Bone marrow (tissue), 2 donors: Measurements from ENCODE around the gene COL6A3.
"Not testable (repeated sequence)": the region's sequence is repeated elsewhere in the genome, so short reads cannot be mapped to it uniquely, and the experiment has no call there.

Source experiments
- DNase-seq, 2 donors: peaks; one replicate each; lab custom pipeline; 2025; lab: John Stamatoyannopoulos, UW

Gene COL6A3

GRCh38 chr2:237383991-237384671, 29.8 kb downstream of the COL6A3 start:
- no peak for DNase-seq

- DNase-seq: no peak
Measured at GRCh38 chr2:237380768-237381167, 33.2 kb downstream of the COL6A3 start.

- no peak for DNase-seq
Measured at GRCh38 chr2:237379636-237380035, 34.3 kb downstream of the COL6A3 start.

- DNase-seq: no peak
Measured at GRCh38 chr2:237378650-237379049, 35.3 kb downstream of the COL6A3 start.

- no peak for DNase-seq
Measured at GRCh38 chr2:237374284-237375060, 39.5 kb downstream of the COL6A3 start.

- DNase-seq: no peak
Measured at GRCh38 chr2:237371856-237372255, 42.1 kb downstream of the COL6A3 start.

GRCh38 chr2:237365671-237366070, 48.3 kb downstream of the COL6A3 start:
- DNase-seq: no peak

- DNase-seq: no peak
Measured at GRCh38 chr2:237364655-237365054, 49.3 kb downstream of the COL6A3 start.

- DNase-seq: no peak
Measured at GRCh38 chr2:237361194-237362004, 52.6 kb downstream of the COL6A3 start.

GRCh38 chr2:237359894-237360780, 53.8 kb downstream of the COL6A3 start:
- DNase-seq: no peak

GRCh38 chr2:237359518-237359840, 54.5 kb downstream of the COL6A3 start:
- no peak for DNase-seq

- no peak for DNase-seq
Measured at GRCh38 chr2:237358721-237359517, 55.0 kb downstream of the COL6A3 start.

- no peak for DNase-seq
Measured at GRCh38 chr2:237355701-237356100, 58.3 kb downstream of the COL6A3 start.

- no peak for DNase-seq
Measured at GRCh38 chr2:237354892-237355291, 59.1 kb downstream of the COL6A3 start.

GRCh38 chr2:237354172-237354571, 59.8 kb downstream of the COL6A3 start:
- DNase-seq: not testable (repeated sequence)

GRCh38 chr2:237353215-237353614, 60.7 kb downstream of the COL6A3 start:
- DNase-seq: no peak

- DNase-seq: no peak
Measured at GRCh38 chr2:237352279-237352845, 61.6 kb downstream of the COL6A3 start.

- no peak for DNase-seq
Measured at GRCh38 chr2:237351796-237352195, 62.2 kb downstream of the COL6A3 start.

- no peak for DNase-seq
Measured at GRCh38 chr2:237351046-237351445, 62.9 kb downstream of the COL6A3 start.

- DNase-seq: no peak
Measured at GRCh38 chr2:237350597-237350996, 63.4 kb downstream of the COL6A3 start.

GRCh38 chr2:237350070-237350469, 63.9 kb downstream of the COL6A3 start:
- DNase-seq: no peak
